Loucy (cell line): ENCODE data around the gene EFNA5.

Experiments
- H2AFZ ChIP-seq: fragments of 200-600 bp; sonication (generic); 2 replicates; pipeline ENCODE4 v1.6.0; 2016; ENCODE audit warnings: antibody characterized with exemption, mild to moderate bottlenecking, low read length, moderate library complexity
- H3F3A ChIP-seq: fragments of 200-600 bp; 2 replicates; pipeline ENCODE4 v1.6.0; 2016; ENCODE audit warnings: antibody characterized with exemption, low read depth, mild to moderate bottlenecking
- H3K27me3 ChIP-seq: fragments of 200-600 bp; sonication (generic); 2 replicates; pipeline ENCODE4 v1.6.1; 2014; ENCODE audit warnings: low read length, mild to moderate bottlenecking; ENCODE audit not compliant: insufficient read depth, poor library complexity, severe bottlenecking
- H3K36me3 ChIP-seq: fragments of 200-600 bp; sonication (generic); 2 replicates; pipeline ENCODE4 v1.6.1; 2016; ENCODE audit warnings: low read length; ENCODE audit not compliant: insufficient read depth
- H3K4me1 ChIP-seq: fragments of 200-600 bp; sonication (generic); 2 replicates; pipeline ENCODE4 v1.5.1; 2014; ENCODE audit warnings: low read length, mild to moderate bottlenecking; ENCODE audit not compliant: insufficient read depth, poor library complexity, severe bottlenecking
- H3K4me2 ChIP-seq: fragments of 200-600 bp; sonication (generic); 2 replicates; pipeline ENCODE4 v1.6.0; 2014; ENCODE audit warnings: antibody characterized with exemption, low read length, low read depth, mild to moderate bottlenecking; ENCODE audit not compliant: poor library complexity, severe bottlenecking
- H3K4me3 ChIP-seq: fragments of 200-600 bp; sonication (generic); 2 replicates; pipeline ENCODE4 v1.5.1; 2014; ENCODE audit warnings: low read length, mild to moderate bottlenecking, mixed read lengths; ENCODE audit not compliant: poor library complexity, severe bottlenecking
- H3K79me2 ChIP-seq: fragments of 200-600 bp; sonication (generic); 2 replicates; pipeline ENCODE4 v1.6.1; 2014; ENCODE audit warnings: low read length; ENCODE audit not compliant: insufficient read depth
- H3K9ac ChIP-seq: fragments of 200-600 bp; sonication (generic); 2 replicates; pipeline ENCODE4 v1.6.0; 2014; ENCODE audit warnings: mild to moderate bottlenecking, low read depth, low read length, moderate library complexity; ENCODE audit not compliant: poor library complexity, severe bottlenecking
- H3K9me2 ChIP-seq: fragments of 200-600 bp; sonication (generic); replicated peaks from 2 replicates; pipeline ENCODE4 v1.6.1; 2016; ENCODE audit warnings: low read depth, low read length, mixed read lengths
- H3K9me3 ChIP-seq: fragments of 200-600 bp; sonication (generic); 2 replicates; pipeline ENCODE4 v1.6.1; 2014; ENCODE audit warnings: mild to moderate bottlenecking, antibody characterized with exemption, low read length, low read depth; ENCODE audit not compliant: insufficient read depth
- H4K20me1 ChIP-seq: fragments of 200-600 bp; sonication (generic); 2 replicates; pipeline ENCODE4 v1.6.0; 2014; ENCODE audit warnings: antibody characterized with exemption, low read length, mild to moderate bottlenecking; ENCODE audit not compliant: insufficient read depth, poor library complexity, severe bottlenecking
- EZH2phosphoT487 ChIP-seq: fragments of 200-600 bp; IDR thresholded peaks from 2 replicates; pipeline ENCODE4 v1.6.1; 2018; ENCODE audit warnings: antibody characterized with exemption, mild to moderate bottlenecking, moderate library complexity, borderline replicate concordance
- TF ChIP-seq, protein P1 (sequence below): fragments of 200-600 bp; sonication (generic); conservative IDR thresholded peaks from 2 replicates; pipeline ENCODE4 v1.5.1; 2014; ENCODE audit warnings: mild to moderate bottlenecking, antibody characterized with exemption, low read length

The EFNA5 gene

DNA sequence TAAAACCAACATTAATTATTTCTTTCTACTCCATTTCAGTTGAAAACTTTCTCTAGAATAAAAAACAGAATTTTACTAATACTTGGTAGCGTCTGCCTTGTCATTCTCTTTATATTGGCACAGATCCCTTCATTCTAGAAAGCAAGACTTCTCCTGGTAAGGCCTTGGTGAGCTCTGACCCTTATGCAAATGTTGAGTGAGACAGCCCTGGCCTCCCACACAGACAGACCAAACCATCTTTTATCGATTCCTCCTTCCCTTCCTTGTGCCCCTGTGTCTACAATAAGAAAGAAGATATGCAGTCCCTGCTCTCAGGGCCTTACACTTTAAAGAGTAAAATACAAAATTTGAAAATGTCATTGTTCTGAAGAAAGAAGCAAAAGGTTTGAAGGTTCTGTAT lies 262.2 kb downstream of the EFNA5 start:
- Histone ChIP-seq H3K79me2 (no peaks in the 10 kb centered on the region), H2AFZ (no peak overlapping the region), H3K4me3 (no peak overlapping the region), H3K4me1 (no peaks in the 10 kb centered on the region), H3K9ac (no peak overlapping the region), H3K9me3 (no peaks in the 10 kb centered on the region), H3K4me2 (no peak overlapping the region), H3K36me3 (no peaks in the 10 kb centered on the region), H3K9me2 (no peaks in the 10 kb centered on the region), H3K27me3 (no peaks in the 10 kb centered on the region), H3F3A (no peaks in the 10 kb centered on the region), H4K20me1 (no peaks in the 10 kb centered on the region)
- TF ChIP-seq, protein P1, sequence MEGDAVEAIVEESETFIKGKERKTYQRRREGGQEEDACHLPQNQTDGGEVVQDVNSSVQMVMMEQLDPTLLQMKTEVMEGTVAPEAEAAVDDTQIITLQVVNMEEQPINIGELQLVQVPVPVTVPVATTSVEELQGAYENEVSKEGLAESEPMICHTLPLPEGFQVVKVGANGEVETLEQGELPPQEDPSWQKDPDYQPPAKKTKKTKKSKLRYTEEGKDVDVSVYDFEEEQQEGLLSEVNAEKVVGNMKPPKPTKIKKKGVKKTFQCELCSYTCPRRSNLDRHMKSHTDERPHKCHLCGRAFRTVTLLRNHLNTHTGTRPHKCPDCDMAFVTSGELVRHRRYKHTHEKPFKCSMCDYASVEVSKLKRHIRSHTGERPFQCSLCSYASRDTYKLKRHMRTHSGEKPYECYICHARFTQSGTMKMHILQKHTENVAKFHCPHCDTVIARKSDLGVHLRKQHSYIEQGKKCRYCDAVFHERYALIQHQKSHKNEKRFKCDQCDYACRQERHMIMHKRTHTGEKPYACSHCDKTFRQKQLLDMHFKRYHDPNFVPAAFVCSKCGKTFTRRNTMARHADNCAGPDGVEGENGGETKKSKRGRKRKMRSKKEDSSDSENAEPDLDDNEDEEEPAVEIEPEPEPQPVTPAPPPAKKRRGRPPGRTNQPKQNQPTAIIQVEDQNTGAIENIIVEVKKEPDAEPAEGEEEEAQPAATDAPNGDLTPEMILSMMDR, result no peak
- TF ChIP-seq EZH2phosphoT487, result no peak

DNA sequence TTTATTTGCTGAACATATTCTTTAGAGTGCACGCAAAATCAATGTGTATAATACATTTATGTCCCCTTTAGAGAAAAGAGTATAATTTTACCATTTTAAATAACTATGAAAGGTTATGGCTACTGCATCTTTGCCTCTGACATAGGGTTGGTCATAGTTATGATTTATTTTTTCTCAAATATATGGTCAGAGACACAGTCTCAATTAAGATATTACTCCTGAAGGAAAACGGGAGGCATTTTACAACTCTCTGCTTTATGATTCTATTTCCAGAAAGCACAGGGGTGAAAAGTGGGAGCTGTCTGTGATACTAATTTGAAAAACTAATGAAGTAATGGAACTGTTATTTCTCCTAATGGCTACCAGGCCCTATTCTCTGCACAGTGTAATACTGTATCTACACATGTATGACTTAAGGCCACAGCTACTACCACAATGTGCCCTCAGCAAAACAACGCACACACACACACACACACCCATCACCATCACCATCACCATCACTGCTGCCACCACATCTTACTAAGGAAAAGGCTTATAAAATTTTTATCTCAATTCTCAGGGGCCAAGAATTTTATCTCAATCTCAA lies 262.9 kb downstream of the EFNA5 start:
- Histone ChIP-seq H2AFZ (no peak overlapping the region), H3F3A (no peaks in the 10 kb centered on the region), H3K27me3 (no peaks in the 10 kb centered on the region), H3K4me2 (no peak overlapping the region), H3K9me2 (no peaks in the 10 kb centered on the region), H3K9me3 (no peaks in the 10 kb centered on the region), H4K20me1 (no peaks in the 10 kb centered on the region), H3K4me3 (no peak overlapping the region), H3K9ac (no peak overlapping the region), H3K4me1 (no peaks in the 10 kb centered on the region), H3K79me2 (no peaks in the 10 kb centered on the region), H3K36me3 (no peaks in the 10 kb centered on the region)
- no peak for TF ChIP-seq EZH2phosphoT487
- TF ChIP-seq, protein P1, result no peak

DNA sequence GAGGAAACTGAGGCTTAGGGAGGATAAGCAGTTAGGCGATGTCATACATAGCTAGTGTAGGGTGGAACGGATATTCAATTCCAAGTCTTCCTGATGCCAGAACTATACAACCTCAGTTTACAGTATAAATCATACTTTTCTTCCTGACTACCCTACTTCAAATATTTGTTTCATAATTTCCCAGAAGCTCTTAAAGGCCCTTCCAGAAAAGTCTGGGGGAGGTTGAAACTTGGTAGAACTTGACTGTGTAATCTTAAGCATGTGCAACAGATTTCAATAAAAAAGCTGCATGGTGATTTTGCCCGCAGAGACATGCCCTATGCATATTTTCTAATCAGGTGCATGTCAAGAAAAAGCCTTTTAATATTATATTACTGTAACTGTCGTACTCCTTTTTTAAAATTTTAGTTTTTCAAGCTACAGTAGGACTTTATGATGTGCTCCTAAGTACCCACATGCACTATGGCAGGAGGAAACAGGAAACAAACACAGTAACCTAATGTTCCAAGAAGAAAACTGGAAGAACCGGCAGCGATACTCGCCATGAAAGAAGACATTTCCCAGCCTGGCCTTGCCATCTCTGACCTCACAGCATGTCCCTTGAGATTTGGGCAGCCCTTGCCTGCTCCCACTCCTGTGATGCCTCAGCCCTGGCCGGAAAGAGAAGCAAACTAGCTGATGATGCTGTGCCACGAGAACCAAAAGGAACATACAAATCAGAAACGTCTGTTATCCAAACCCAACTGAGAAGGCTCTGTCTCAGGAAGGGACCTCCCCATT lies 266.0 kb downstream of the EFNA5 start:
- Histone ChIP-seq H3K9ac (no peak overlapping the region), H3K4me1 (no peaks in the 10 kb centered on the region), H3K9me3 (no peaks in the 10 kb centered on the region), H3F3A (no peaks in the 10 kb centered on the region), H3K27me3 (no peaks in the 10 kb centered on the region), H3K4me2 (no peak overlapping the region), H4K20me1 (no peaks in the 10 kb centered on the region), H3K79me2 (no peaks in the 10 kb centered on the region), H3K36me3 (no peaks in the 10 kb centered on the region), H3K4me3 (no peak overlapping the region), H2AFZ (no peak overlapping the region), H3K9me2 (no peaks in the 10 kb centered on the region)
- no peak for TF ChIP-seq EZH2phosphoT487
- TF ChIP-seq, protein P1, result no peak
